HG03565 (cell line): ENCODE data around the gene LARP1.
A peak's percentile ranks its signal among the peaks of the same experiment; 100 is the strongest.
"Not testable (repeated sequence)": the region's sequence is repeated elsewhere in the genome, so short reads cannot be mapped to it uniquely, and the experiment has no call there.

Source experiments
- ATAC-seq: cut with Tn5 transposase; IDR thresholded peaks from one replicate; pipeline ENCODE4 v1.9.1; 2021; ENCODE audit warnings: mild to moderate bottlenecking, moderate library complexity; ENCODE audit not compliant: unreplicated experiment

LARP1 gene

DNA sequence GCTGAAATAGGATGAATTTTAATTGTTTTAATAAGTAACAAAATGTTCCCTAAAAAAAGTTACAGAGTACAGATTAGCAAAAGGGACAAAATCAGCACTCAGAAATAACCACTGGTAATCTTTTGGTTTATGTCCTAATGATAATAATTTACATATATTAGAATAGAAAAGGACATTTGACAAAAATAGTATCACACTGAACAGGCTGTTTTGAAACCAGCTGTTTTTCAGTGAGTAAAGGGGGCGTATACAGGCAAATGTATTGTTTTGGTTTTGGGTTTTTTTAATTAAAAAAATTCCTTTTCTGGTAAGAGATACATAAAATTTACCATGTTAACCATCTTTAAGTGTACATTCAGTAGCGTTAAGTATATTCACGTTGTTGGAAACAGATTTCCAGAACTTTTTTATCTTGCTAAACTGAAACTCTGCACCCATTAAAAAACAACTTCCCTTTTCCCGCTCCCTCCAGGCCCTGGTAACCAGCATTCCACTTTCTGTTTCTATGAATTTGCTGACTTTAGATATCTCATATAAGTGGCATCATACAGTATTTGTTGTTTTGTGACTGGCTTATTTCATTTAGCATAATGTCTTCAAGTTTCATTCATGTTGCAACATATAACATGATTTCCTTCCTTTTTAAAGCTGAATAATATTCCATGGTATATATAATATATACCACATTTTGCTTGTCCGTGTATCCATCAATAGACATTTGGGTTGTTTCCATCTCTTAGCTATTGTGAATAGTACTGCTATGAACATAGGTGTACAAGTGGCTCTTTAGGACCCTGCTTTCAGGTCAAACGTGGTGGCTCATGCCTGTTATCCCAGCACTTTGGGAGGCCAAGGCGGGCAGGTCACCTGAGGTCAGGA is 20.6 kb upstream of the LARP1 start:
- ATAC-seq = no peak

DNA sequence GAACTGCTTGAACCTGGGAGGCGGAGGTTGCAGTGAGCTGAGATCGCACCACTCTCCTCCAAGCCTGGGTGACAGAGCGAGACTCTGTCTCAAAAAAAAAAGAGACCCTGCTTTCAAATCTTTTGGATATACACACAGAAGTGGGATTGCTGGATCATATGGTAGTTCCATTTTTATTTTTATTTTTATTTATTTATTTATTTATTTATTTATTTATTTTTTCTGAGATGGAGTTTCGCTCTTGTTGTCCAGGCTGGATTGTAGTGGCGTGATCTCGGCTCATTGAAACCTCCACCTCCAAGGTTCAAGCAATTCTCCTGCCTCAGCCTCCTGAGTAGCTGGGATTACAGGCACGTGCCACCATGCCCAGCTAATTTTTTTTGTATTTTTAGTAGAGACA is 19.8 kb upstream of the LARP1 start:
- not testable (repeated sequence) for ATAC-seq

DNA sequence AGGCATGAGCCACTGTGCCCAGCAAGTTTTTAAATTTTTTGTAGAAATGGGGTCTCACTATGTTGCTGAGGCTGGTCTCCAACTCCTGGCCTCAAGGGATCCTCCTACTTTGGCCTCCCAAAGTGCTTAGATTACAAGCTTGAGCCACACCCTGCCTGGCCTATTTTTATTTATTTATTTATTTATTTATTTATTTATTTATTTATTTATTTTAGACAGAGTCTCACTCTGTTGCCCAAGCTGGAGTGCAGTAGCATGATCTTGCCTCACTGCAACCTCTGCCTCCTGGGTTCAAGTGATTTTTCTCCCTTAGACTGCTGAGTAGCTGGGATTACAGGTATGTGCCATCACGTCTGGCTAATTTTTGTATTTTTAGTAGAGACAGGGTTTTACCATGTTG is 18.8 kb upstream of the LARP1 start:
- not testable (repeated sequence) for ATAC-seq

DNA sequence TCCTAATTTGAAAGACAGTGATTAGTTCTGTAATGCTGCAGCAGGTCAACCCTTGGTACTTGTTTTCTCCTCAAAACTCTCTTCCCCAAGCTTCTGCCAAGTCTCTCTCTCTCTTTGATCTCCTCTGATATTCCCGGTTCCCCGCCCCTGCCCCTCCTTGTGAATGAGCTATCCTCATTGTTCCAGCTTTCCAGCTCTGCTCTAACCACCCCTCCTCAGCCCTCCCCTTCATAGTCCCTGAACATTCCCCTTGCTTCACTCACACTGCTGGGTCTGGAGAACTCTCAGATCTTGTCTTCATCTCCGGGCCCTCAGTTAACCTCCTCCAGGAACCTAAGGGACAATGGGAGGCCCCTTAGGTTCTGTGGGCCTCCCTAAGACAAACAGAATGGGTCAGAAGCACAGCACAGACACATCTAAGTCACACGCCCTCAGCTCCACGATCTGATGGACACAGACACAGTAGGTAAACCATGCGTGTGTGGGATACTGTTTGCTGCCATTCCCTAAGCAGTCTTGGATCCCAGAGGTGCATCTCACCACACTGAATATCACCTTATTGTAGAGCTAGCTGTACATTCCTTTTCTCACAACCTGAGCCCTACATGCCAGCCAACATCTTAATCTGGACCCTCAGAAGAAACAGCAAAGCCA is 17.4 kb upstream of the LARP1 start:
- ATAC-seq = no peak

DNA sequence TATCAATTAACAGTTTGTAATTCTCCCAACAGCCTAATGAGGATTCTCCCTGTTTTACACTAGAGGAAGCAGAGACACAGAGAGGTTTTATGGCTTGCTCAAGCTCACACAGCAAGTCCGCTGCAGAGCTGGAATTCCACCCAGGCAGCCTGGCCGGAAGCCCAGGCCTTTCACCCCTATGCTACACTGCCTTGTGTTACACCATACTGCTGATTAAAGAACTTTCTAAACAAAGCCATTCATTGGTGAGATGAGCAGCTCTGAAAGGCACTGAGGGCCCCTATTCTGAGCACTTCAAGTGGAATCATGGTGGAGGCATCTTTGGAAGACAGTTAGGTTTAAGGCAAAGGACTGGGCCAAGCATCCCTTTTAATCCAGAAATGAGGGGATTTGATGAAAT is 14.7 kb upstream of the LARP1 start:
- no peak for ATAC-seq

DNA sequence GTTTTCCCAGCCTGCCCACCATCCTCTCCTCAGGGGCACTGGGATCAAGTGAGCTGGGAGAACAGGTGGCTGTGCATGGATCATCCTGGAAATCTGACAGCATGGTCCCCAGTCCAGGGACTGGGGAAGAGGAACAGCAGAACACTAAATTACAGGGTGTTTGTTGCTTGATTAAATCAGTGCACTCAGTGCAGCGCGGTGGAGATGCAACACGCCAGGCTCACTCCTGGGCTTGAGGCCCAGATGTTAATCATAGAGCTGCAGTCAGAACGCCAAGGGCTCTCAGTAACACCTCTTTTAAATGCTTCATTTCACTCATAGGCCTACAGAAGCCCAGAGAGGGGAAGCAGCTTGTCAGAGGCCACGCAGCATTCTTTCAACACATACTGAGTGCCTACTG is 14.2 kb upstream of the LARP1 start:
- ATAC-seq = no peak

DNA sequence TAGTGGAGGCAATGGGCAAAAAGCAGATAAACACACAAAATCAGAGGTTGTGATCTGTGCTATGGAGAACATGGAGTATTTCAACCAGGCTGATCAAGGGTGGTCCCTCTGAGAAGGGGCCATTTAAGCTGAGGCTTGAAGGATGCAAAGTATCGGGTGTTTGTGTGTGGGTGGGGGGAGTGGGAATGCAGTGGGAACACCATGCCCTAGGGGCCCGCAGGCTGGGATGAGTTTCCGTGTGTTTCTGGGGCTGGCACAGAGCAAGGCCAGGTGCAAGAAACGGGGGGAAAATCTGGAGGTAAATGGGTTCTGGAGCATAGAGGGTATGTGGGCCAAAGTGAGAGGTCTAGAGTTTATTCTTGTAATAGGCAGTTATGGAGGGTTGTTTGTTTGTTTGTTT is 13.8 kb upstream of the LARP1 start:
- ATAC-seq = no peak

DNA sequence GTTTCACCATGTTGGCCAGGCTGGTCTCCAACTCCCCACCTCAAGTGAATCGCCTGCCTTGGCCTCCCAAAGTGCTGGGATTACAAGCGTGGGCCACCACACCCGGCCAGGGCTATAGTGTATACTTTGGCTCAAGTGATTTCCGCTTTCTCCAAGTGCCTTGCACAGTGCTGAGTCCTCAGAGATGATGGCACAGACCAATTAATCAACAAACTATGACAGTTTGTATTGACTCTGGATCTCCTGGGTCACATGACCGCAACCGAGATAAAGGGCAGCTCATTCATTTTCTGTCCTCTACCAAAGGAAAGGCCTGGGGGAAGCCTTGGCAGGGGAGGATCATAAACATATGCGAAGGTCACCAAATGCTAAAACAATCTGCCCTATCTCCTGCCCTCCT is 11.4 kb upstream of the LARP1 start:
- no peak for ATAC-seq

DNA sequence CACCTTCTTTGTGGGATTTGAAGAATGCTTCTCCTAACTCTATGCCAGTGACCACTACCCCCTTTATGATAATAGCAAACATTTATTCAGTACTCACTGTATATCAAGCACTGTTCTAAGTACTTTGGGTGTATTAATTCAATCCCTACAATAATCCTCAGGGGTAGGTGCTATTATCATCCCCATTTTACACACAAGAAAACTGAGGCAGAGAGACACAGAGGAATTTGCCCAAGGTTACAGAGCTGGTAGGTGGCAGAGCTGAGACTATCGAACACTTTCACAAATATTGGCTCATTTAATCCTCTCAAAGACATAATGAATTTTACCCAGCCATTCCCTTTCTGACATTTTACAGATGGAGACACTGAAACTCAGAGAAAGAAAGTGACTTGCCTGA is 9.8 kb upstream of the LARP1 start:
- ATAC-seq = no peak

DNA sequence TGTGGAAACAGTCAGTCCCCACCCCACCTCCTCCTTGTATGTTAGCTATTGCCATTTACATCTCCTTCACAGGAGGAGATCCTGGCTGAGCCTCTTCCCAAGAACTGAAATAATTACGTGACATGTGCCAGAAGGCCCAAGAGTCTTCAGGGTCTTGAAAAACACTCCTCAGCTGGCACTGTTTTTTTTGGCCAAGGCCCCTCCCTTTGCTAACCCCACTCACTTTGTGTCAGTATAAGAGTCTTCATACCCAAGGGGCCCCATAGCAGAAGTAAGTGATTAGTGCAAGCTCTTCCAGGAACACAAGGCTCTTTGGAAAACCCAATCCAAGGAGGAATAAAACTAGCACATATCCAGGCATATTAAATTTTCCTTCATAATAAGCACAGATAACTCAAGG is 5.7 kb upstream of the LARP1 start:
- ATAC-seq = no peak

DNA sequence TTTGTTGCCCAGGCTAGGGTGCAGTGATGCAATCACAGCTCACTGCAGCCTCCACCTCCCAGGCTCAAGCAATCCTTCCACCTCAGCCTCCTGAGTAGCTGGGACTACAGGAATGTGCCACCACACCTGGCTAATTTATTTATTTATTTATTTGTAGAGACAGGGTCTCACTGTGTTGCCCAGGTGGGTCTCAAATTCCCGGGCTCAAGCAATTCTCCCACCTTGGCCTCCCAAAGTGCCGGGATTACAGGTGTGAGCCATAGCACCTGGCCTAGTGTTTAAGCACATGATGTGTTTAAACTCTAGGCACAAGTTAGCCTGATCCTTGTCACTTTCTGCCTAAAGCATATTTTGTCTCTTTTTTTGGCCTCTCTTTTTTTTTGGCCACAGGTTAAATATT is 4.5 kb upstream of the LARP1 start:
- ATAC-seq = not testable (repeated sequence)

DNA sequence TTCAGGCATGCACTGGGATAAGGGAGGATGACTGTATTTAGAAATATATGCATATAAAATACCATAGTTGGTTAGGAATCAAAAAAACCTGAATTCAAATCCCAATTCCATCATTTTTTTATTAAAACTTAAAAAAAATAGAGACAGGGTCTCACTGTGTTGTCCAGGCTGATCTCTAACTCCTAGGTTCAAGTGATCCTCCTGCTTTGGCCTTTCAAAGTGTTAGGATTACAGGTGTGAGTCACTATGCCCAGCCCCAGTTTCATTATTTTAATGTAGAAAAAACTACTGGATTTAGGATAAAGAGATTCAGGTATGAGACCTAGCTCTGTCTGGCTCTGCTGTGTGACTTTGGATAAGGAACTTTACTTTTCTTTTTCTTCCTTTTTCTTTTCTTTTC is 3.3 kb upstream of the LARP1 start:
- ATAC-seq = no peak

DNA sequence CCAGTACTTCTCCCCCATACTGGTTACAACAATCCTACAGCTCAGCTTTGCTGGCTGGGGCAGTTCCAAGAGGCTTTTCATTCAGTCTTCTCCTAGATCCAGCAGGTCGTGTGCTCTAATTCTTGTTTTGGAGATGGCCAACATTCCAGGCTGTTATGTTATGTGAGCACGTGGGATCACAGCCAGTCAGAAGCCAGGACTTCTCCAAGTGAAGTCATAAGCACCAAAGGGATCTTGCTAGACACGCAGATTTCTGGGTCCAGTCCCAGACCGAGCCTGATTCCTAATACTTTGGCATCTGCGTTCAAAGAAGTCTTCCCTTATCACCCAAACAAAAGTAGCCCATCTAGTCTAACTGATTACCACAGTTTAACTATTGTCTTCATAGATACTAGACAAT is 1.4 kb upstream of the LARP1 start:
- no peak for ATAC-seq

DNA sequence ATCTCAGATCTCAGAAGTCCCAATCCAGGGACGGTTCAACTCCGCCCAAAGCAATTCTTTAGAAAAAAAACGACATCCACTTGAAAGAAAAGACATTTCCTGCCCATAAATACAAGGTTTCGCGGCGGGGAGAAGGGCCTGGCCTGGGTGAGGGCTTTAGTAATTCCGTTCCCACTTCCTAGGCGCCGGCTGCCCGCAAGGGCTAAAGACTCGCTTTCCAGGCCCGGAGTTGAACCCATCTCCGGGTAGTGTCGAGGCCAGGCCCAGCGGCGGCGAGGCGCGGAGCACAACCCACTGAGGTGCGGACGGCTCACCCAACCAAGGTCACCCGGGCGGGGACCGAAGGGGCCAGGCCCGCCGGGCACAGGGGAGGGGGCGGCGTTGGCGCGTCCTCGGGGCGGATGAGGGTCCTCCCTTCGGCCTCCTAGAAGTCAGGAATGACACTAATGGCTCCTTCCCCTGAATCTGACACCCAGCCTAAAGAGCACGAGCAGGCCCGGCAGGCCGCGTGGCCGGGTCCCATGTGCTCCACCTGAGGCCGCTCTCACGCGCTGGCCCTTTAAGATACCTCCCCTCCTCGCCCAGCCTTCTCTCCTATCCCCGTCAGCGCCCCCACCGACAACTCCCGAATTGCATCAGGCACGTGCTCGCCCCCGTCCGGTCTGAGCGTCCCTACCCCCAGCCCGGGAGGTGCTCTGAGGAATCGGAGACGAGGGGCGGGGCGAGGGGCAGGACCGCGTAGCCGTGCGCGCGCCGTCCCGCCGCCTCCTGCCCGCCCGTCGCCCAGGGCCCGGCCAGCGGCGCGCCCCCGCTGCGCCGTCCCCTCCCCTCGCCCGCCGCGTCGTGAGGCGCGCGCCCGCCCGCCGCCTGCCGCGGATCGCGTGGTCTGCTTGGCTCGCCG is 467 bp upstream of the LARP1 start:
- peak; percentile 88 for ATAC-seq

DNA sequence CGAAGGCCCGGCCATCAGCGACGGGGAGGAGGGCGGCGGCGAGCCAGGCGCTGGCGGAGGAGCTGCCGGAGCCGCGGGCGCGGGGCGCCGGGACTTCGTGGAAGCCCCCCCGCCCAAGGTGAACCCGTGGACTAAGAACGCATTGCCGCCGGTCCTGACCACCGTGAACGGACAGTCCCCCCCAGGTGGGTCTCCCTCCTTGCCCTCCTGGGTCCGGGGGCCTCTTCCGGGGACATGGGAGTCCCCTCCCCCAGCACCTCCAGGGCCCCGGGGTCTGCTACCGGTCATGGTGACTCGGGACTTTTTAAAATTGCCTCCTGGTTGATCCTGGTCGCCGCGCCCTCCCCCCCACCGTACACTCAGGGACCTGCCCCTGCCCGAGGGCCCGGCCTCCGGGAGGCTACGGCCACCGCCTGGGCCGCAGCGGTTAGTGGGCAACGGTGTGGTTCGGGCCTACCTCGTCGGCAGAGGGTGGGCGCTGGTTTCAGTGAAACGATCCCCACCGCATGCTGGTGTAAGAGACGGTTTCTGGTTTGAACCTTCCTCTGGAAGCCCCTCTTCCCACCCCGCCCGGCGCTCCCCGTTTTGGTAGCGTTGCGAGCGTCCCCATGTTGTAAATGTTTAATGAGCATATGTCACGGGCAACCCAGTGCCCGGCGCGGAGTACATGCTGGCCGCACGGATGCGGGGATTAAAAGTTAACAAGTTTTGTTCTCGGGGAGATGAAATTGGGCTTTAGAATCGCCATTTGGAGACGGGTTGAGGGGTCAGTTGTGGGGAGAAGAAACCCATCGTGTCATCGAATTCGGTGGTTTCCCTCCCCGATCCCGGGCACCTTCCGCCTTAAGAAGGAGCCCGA is 1.1 kb downstream of the LARP1 start:
- no peak for ATAC-seq

DNA sequence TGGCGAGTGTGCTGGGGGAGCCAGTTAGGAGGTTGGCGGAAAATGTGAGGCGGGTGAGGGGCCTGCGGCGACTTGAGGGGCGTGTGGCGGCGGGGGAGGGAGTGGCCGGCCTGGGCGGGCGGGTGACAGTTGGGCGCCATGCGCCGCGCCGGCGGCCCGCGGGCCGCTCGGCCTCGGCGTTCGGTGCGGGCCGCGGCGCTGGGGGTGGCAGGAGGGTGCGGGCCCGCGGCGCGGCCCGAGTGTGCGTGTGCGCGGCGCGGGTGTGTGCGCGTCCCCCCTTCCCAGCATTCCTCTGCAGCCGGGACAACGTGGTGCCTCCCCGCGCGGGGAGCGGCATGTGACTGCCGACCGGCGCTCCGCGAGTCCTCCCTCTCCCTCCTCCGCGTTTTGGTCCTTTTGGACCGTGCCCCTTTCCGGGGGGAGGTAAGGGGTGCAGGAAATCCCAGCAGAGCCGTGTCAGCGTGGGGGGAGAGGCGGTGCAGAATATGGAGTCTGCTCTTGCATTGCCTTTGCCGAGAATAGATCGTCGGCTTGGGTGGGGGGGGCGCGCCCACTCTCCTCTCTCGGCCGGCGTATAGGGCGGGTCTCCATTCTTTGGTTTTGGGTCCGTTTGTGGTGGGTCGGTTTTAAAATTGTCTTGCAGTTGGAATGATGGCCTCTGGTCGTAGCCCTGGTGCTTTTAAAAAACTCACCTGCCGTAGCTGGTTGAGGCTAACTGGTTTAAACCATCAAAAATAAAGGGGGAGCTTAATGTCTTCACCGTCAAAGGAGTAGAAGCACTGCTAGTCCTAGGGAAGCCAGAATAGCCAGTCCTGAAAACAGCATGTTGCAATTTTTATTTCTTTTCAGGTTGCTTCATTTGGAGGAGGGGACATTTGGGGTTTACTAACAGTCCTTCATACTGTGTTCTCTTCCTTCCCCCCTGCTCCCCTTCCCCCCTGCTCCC is 2.0 kb downstream of the LARP1 start:
- ATAC-seq = no peak

DNA sequence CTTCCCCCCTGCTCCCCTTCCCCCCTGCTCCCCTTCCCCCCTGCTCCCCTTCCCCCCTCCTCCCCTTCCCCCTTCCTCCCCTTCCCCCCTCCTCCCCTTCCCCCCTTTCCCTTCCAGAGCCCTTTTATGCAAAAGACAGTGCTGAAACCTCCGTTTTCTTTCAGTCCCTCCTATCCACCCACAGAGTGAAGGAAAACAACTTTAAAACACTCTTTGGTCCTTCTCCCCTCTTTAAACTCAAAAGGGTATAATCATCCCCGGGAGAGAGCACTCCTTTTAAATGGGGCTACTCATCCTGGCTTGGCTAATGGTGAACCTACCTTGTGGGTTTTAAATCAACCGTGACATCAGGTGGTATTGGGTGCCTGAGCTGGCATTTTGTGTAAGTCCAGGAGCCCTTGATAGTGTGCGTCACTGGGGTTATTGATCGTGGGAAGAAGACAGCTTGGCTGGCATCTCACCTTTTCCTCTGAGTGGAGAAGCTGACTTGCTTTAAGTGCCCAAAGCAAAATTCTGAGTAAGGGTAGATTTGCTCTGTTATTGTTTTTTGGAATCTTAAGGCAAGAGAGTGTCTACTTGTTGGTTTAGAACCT is 2.7 kb downstream of the LARP1 start:
- ATAC-seq = no peak

DNA sequence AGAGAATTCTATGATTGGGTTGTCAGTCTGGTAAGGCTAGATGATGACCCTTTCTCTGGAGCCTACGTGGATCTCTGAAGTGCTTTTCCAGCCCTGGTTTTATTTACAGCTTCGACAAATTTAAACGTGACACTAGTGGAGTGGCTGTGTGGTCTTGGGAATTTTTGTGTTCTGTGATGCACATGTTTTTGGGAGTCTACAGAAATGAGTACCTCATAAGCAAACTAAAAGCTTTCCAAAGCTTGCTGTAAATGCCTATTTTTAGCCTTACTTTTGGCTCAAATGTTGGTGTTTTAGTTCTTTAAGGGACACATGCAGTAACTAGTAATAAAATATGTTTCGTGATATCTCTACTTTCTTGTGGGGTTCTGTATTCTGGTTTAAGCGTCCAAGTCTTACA is 3.3 kb downstream of the LARP1 start:
- ATAC-seq = no peak

DNA sequence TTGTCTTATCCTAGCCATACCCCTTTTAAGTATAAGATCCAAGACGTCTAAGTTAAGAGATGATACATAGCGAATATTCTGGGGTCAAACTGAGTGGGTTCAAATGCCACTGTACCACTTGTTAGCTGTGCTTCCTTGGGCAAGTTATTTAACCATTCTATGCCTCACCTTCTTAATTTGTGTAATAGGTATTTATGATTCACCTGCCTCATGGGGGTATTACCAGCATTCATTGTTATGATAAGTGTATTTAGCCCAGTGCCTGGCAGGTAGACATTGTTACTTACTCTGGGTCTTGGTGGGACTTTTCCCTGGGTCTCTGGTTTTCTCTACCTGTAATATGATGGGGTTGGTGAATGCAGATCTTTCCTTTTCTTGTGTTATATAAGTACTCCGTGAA is 3.8 kb downstream of the LARP1 start:
- ATAC-seq = no peak
